Effector CD8-positive, alpha-beta T cell (primary cell): ENCODE results near the gene MLANA.

Experiments
- DNase-seq: peaks from one replicate; lab custom pipeline; 2025; lab: John Stamatoyannopoulos, UW
- total RNA-seq, 4 experiments: gene quantifications; one replicate each; lab custom pipeline; 2026; lab: John Stamatoyannopoulos, UW

The MLANA gene, protein sequence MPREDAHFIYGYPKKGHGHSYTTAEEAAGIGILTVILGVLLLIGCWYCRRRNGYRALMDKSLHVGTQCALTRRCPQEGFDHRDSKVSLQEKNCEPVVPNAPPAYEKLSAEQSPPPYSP
- 0 reads per million in 4 experiments for total RNA-seq

DNA sequence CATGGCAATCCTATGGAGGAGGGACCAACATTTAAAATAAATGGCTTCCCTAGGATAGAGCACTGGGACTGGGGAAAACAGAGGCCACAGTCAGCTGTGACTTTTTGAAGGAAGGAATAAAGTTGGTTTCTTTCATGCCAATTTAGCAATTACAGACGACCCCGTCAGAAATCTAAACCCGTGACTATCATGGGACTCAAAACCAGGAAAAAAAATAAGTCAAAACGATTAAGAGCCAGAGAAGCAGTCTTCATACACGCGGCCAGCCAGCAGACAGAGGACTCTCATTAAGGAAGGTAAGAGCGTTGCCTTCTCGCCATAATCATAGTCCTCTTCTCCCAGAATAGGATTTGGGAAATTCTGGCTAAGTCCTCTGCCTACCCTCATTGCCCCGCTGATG, at the start of gene MLANA:
Gene MLANA, plus strand, starts transcription at position 249 of the 400 bp plus-strand sequence. CDS start 1,586 bp downstream, outside the sequence.
- DNase-seq: no peak

DNA sequence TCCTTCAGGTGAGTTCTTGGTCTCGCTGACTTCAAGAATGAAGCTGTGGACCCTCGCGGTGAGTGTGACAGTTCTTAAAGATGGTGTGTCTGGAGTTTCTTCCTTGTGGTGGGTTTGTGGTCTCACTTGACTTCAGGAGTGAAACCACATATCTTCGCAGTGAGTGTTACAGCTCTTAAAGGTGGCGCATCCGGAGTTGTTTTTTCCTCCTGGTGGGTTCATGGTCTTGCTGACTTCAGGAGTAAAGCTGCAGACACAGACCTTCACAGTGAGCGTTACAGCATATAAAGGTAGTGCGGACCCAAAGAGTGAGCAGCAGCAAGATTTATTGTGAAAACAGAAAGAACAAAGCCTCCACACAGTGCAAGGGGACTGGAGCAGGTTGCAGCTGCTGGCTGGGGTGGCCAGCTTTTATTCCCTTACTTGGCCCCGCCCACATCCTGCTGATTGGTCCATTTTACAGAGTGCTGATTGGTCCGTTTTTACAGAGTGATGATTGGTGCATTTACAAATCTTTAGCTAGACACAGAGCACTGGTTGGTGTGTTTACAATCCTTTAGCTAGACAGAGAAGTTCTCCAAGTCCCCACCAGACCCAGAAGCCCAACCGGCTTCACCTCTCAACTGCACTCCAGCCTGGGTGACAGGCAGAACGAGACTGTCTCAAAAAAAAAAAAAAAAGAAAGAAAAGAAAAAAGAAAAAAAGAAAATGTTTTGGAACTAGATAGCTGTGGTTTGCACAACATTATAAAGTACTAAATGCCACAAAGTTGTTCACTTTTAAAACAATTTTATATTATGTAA, 48.7 kb upstream of the MLANA start:
- peak; percentile 39 for DNase-seq

DNA sequence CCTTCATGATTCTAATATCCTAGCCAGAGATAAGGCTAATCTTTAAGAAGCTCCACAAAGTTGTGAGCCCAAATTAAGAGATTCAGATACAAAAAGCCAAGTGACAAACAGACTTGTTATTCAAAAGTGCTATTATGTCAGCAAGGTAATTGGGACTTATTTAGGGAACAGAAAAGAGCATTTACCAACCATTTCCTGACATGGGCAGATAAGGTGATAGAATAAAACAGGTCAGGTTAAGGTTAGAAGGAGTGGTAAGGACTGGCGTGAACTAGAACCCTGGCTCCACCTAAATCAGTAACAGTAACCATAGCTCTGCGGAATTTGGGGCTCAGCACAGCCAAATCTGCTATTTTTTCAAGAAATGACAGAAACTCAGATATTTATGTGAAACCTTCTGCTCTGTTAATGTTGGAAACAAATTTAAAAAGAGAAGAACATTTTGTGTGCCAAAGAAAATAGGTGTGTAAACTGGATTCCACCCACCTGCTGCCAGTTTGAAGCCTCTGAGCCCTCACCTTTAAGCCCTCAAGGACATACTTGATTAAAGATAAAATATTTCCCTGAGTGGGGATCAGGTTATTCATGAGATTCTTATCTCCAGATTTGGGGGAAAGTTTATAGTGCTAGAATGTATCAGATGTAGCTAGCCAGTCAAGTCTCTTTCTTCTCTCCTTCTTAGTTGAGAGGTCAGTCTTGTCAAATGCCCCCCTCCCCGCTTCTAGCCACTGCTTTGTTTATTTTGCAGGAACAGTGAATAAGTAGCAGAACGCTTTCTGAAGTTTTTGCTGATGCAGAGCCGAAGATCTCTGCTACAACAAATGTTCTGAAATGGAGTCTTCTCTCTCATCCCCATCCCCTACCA, 47.5 kb upstream of the MLANA start:
- DNase-seq: no peak

DNA sequence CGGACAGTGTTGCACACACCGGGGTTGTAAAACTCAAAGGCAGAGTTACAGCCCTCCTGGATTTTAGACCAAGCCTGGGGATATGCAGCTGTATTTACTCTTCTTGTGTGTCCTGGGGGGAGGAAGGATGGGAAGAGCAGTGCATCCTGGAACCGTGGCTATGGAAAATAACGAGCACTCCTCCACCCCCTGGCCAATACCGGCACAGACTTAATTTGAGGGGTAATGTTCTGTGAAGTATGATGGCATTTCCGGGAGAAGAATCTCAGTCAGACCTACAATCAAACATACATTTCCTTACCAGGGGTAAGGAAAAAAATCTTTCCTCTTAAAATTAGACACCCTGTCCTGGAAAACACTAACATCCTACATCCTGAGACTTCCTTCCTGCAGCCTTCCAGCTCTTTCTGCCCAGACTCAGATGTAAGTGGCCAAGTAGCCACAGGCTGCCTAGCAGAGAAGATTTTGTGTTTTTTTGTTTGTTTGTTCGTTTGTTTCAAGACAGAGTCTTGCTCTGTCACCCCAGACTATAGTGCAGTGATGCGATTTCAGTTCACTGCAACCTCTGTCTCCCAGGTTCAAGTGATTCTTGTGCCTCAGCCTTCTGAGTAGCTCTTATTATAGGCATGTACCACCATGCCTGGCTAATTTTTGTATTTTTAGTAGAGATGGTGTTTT, 46.8 kb upstream of the MLANA start:
- no peak for DNase-seq

DNA sequence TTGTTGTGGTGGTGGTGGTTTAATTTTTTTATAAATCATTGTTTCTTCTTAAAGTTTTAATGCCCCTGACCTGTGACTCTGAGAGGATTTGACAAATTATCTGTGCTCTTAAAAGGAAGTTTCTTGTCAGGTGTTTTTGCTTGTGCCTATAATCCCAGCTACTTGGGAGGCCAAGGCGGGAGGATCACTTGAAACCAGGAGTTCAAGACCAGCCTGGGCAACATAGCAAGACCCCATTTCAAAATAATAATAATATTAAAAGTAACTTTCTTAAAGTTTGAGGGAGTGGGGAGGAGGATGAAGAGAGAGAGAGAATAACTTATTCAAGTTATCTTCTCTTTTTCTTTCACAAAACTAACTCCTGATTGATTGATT, 45.5 kb upstream of the MLANA start:
- no peak for DNase-seq

DNA sequence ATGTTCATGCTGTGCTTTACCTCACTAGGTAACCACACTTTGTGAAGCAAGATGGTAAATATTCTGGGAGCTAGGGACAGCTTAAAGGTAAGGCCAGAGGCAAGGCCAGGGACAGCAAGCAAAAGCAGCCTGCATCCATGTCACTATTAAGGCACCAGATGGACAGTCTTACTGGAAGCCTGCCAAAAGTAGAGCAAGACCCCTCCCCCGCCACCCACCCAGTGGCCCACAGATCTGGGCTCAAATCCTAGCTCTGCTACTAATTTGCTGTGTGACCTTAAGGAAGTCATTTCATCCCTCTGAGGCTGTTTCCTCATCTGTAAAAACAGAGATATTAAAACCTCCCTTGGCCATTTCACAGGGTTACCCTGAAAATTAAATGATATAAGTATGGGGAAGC, 44.6 kb upstream of the MLANA start:
- no peak for DNase-seq

DNA sequence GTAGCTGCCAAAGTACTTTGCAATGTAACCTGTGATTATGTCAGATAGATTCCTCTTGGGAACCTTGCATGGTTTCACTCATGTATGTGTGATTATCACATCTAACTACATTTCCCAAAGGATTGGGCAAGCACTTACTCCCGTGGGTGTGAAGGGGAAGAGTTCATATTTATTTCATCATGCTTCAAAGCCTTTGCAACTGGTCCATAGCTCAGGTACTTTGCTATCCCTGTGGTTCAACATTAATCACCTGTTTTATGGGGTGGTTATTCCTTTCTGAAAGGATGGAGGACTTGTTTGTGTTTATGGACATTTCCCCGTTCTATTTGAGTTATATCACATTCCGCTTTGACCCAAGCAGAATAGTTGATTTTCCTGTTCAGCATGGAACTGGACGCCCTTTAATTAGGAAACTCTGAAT, 44.2 kb upstream of the MLANA start:
- no peak for DNase-seq

DNA sequence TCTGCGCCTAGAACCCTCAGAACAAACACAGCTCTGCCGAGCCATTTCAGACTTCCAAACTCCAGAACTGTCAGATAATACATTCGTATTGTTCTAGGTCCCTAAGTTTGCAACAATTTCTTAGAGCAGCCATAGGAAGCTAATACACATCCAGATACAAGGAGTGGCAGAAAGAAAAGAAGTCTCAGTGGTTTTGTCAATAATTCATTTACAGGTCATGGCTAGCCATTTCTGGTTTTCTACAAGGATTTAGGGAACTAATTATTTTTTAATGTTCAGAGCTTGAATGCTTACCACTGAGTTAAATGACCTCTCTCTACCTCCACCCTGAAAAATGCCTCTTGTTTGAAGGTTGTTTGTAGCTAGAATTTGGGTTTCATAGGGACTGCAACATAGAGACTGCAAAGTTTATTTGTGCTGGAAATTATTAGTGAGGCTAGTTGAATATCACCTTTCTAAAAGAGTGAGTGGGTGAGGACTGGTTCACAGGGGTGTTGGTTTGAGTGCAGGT, 42.3 kb upstream of the MLANA start:
- DNase-seq: no peak

DNA sequence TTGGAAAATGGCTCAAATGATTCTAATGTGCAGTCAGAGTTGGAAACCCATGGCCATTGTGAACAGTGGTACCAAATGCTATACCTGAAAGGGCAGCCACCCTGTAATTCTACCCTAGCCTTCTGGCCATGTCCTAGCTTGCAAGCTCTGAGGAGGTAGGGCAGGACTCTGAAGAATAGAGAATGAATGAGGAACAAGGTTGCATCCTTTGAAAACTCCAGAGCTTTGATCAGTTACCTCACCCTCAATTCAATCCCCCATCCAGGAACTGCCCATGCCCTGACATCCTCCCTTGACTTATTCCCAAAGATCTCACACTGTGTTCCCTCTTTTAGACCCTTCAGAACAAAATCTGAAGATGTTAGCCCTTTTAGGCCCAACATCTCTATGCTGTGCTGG, 40.0 kb upstream of the MLANA start:
- no peak for DNase-seq

DNA sequence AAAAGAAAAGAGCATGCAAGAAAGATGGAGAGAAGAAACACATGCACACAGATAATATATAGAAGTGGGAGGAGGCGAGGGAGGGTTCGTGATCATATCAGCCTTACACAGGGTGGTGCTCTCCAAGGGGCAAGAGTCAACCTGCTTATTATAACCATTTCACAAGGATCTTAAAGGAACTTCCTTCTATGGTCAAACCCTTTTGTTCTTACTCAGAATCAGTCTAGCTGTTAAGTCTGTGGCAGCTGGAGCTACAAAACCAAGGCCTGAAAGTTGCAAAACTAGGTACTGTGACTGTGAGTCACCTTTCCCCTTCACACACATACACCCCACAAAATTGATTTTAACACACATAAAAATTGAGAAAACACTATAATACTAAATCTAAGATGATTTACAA, 39.2 kb upstream of the MLANA start:
- no peak for DNase-seq

DNA sequence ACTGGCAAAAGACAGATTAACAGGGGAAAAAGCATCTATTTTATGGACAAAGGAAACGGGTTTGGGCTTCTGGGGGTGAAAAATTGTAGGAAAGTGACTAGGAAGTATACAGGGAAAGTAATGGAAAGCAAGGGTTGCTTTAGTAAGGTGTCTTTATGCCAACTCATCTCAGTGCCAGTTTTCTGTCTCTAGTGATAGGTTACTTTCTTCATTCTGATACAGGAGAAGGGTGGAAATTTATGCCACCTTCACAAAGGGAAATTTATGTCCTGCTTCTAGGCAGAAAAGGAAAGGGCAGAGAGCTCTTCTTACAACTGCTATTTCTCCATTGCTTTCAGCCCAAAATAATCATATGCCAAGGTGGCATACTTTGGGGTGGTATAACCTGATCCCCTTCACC, 37.7 kb upstream of the MLANA start:
- DNase-seq: no peak

DNA sequence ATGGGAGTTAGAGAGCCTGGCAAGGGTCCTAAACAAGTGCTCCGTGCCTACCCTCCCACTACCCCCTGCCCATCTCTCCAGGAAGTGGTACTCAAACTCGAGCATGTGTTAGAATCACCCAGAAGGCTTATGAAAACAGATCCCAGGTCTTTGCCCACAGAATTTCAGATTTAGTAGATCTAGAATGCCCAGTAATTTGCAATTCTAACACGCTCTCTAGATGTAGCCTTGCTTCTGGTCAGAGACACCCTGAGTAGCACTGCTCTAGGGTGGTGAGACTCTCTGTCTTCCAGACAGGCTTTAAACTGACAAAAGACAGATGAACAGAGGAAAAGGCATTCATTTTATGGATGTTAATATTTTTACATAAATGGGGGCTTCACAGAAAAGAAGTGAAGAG, 37.1 kb upstream of the MLANA start:
- no peak for DNase-seq

DNA sequence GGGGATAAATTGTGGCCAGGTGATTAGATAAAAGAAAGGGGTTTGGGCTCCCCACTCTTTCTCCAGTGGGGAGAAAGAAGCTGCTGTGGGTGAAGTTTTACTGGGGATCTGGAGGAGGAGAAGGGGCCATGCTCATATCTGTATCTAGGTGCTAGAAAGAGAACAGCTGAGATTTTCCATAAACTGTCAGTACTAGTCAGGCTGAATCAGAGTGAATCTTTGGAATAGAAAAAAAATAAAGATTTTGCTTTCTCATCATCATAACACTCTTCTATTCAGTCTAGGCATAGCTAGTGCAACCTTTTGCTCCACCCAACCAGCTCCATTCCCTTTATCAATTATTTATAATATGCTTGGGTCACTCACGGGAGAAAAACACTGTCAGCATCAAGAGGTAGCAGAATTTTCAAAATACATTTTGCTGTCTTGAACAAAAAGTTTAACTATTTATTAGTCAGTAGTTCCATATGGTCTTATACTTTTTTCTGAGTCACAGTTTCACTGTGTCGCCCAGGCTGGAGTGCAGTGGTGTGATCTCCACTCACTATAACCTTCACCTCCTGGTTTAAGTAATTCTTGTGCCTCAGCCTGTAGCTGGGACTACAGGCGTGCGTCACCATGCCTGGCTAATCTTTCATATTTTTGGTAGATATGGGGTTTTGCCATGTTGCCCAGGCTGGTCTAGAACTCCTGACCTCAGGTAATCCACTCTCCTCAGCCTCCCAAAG, 36.5 kb upstream of the MLANA start:
- no peak for DNase-seq

DNA sequence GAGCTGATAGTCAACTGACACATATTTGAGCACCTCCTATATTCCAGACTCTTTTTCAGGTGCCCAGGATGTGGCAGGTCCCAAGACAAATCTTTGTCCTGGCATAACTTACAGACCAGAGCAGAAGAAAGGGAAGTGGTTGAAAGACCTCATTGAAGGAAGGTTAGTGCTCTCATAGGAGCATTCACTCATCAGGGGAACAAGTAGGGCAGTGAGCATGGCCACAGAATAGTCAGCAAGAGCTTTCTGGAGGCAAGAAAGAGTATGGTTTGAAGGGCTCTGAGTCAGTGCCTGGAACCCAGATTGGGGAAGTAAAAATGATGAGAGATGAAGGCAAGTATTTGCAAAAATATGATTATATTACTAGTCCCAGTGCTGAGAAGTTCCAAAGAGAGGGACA, 32.8 kb upstream of the MLANA start:
- DNase-seq: no peak

DNA sequence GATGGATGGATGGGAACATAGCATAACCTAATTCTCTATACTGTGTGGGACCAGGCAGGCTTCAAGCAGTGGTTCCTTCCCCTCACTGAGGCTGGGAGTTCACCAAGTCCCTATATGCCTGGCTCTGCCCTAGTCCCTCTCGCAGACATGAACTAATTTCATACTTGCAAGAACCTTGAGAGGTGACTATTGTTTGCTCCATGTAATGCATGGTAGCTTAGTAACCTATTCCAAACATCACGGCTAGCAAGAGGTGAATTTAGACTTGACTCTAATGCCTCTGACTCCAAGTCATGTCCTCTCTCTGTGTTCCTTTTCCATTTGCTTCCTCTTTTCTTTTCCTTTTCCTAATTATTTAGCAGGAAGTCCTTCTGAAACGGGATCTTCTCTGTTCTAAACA, 31.9 kb upstream of the MLANA start:
- no peak for DNase-seq

DNA sequence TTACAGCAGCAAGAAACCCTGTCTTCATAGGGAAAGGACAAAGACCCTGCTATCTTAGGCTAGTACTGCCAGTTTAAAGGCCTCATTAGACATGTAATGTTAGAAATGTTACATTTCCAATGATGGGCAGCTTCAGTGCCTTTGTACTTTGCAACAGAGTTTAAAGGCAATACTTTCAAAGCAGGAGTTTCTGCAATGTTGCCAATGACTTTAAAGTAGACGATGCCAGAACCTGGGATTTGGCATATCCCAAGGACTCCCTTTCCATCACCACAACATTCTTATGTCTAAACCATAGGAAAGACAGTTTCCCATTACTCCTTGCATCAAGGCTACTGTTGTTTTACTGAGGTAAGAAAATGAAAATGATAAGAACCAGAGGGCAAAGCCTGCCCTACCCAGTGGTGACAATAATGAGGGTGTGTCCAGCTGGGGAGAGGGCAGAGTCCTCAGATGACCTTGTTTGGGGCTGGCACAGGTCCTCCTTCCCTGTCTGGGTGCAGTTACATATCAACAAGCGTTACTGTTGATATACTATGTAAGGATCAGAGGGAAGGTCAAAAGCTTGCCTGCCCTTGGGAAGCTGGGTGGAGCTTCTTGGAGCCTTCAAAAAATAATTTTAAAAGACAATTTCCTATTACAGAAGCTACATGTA, 27.5 kb upstream of the MLANA start:
- DNase-seq: no peak

DNA sequence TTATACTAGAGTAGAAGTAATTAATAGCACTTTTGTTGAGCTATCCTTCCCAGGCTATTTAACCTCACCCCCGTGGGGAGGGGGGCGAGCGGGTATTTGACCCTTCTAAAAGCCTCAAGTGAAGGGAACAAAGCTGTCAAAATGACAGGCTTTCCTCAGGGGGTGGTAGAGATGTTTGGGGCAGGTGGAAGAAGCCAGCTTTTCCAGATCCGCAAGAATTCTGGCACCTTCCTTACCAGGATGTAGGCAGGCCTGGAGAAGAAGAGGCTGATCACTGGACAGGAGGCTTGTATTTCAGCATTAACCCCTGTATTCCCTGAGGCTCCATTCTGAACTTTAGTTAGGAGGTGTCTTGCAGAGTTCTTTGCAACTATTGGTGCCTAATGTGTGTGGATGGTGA, 26.2 kb upstream of the MLANA start:
- DNase-seq: no peak

DNA sequence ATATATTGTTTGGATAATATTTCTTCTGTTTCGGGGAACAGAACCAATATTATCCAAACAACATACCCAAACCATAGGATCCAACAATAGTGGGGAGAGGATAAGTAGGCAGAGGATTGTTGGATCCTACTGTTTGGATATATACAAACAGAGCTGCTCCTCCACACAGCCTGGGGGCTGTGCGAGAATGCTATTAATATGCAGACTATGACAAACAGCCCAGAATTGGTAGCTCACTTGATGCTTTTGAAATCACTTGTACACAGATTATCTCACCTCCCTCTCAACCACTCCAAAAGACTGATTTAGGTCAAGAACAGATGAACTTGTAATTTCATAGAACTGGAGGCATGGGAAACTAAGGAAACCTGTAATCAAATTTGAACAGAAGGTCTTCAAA, 24.4 kb upstream of the MLANA start:
- no peak for DNase-seq

DNA sequence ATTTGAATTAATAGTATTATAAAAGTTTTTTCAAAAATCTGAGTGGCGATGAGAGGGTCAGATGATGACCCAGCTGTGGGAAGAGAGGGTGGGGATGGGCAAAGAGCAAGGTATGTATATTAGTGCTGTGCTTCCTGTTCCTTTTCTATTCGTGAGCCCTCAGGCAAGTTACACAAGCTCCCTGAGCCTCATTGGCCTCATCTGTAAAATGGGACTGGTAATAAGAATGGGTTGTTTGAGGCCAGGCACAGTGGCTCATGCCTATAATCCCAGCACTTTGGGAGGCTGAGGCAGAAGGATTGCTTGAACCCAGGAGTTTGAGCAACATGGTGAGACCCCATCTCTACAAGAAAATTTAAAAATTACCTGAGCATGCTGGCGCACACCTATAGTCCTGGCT, 24.0 kb upstream of the MLANA start:
- no peak for DNase-seq

DNA sequence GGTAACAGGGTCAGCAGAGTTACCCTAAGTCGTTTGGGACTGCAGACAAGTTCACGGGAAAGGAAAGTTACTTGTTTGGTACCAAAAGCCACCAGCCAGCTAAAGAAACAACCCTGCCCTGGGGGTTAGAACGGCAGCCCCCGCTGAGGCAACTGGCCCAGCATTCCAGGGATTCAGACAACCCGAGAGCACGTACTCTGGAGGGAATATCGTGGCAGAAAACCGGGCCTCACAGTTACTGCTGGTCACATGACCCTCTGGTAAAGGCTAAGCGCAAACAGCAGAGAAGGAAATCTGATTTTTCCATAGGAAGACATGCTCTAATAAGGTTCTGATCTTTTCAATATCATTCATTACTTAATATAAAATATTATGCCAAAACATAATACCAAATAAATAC, 22.5 kb upstream of the MLANA start:
- DNase-seq: no peak
